ENCODE measurements around the gene VPS35L.

The VPS35L gene

DNA sequence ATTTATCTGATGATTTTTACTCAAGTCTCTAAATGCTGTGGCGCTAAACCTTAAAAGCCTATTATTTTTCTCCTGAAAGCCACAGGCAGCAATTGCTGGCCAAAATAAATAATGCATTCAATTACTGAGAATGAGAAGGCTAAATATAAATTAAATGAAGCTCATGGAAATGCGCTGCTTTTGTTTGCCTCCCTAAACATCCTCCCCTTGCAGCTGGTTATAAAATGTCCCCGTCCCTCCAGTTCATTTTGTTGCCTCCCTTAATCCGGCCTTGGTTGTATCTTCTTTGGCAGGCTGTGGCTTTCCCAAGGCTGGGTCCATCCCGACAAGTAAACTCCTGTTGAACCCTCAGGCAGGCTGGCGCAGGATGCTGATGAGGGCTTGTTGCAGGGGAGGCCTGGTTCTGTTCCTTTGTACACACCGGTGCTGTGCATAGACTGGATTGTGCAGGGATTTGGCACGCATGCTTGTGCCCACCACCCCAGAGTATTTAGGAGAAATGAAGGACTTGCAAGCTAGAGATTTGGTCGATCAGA lies 99.8 kb downstream of the VPS35L start:
- H3K4me3 ChIP-seq (ENCODE audit: low read length) = no peak overlapping the region
- no peaks in the 10 kb centered on the region for H3K9me3 ChIP-seq (ENCODE audit: control insufficient read depth, insufficient read depth, low read length)
- H3K36me3 ChIP-seq (ENCODE audit: control insufficient read depth, low read length) = no peaks in the 10 kb centered on the region; the same call in 1 of the 2 replicates
- H3K27me3 ChIP-seq (ENCODE audit: control insufficient read depth, low read length) = no peaks in the 10 kb centered on the region
- H3K27ac ChIP-seq (ENCODE audit: low read depth, low read length) = no peak overlapping the region
- H3K79me2 ChIP-seq (ENCODE audit: control insufficient read depth, low read length) = no peaks in the 10 kb centered on the region
- H3K4me1 ChIP-seq (ENCODE audit: control insufficient read depth, low read length) = no peaks in the 10 kb centered on the region
- no peak overlapping the region for H3K4me2 ChIP-seq (ENCODE audit: low read length)
- H3F3A ChIP-seq (ENCODE audit: control insufficient read depth, insufficient read depth) = no peaks in the 10 kb centered on the region
- H3K9me2 ChIP-seq (replicated peaks; ENCODE audit: control insufficient read depth, low read length) = no peaks in the 10 kb centered on the region
- no peaks in the 10 kb centered on the region for H4K20me1 ChIP-seq (ENCODE audit: control insufficient read depth, insufficient read depth, low read depth, low read length)
- TF ChIP-seq, protein P1, sequence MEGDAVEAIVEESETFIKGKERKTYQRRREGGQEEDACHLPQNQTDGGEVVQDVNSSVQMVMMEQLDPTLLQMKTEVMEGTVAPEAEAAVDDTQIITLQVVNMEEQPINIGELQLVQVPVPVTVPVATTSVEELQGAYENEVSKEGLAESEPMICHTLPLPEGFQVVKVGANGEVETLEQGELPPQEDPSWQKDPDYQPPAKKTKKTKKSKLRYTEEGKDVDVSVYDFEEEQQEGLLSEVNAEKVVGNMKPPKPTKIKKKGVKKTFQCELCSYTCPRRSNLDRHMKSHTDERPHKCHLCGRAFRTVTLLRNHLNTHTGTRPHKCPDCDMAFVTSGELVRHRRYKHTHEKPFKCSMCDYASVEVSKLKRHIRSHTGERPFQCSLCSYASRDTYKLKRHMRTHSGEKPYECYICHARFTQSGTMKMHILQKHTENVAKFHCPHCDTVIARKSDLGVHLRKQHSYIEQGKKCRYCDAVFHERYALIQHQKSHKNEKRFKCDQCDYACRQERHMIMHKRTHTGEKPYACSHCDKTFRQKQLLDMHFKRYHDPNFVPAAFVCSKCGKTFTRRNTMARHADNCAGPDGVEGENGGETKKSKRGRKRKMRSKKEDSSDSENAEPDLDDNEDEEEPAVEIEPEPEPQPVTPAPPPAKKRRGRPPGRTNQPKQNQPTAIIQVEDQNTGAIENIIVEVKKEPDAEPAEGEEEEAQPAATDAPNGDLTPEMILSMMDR (IDR thresholded peaks at IDR 0.05; ENCODE audit: low read depth, low read length, poor library complexity, severe bottlenecking) = no peak
- no peak for TF ChIP-seq EZH2phosphoT487 (IDR thresholded peaks at IDR 0.05; ENCODE audit: borderline replicate concordance, low read length)

DNA sequence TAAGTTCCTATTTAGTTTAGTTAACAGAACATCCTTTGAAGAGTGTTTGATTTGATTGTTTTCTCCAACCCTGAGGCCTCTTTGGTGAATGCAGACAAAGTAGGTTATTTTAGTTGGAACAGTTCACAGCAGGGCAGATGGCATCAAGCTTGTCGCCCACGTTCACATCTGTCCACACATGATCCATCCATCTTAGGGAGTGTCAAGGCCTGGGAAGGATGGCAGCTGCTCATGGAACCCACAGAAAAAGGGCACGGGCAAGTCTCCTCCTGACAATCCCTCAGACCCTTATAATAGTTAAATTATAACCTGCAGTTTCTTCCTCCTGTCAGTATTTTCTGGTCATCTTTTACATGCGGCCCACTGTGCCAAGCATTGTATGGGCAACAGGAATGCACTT lies 102.3 kb downstream of the VPS35L start:
- Histone ChIP-seq H3F3A (ENCODE audit: control insufficient read depth, insufficient read depth) (no peaks in the 10 kb centered on the region), H3K9me2 (replicated peaks; ENCODE audit: control insufficient read depth, low read length) (no peaks in the 10 kb centered on the region), H3K79me2 (ENCODE audit: control insufficient read depth, low read length) (no peaks in the 10 kb centered on the region), H3K4me3 (ENCODE audit: low read length) (no peak overlapping the region), H3K27ac (ENCODE audit: low read depth, low read length) (no peak overlapping the region), H3K4me2 (ENCODE audit: low read length) (no peak overlapping the region), H3K4me1 (ENCODE audit: control insufficient read depth, low read length) (no peaks in the 10 kb centered on the region), H3K9me3 (ENCODE audit: control insufficient read depth, insufficient read depth, low read length) (no peaks in the 10 kb centered on the region), H3K27me3 (ENCODE audit: control insufficient read depth, low read length) (no peaks in the 10 kb centered on the region), H4K20me1 (ENCODE audit: control insufficient read depth, insufficient read depth, low read depth, low read length) (no peaks in the 10 kb centered on the region), H3K36me3 (ENCODE audit: control insufficient read depth, low read length) (no peaks in the 10 kb centered on the region; the same call in 1 of the 2 replicates)
- TF ChIP-seq, protein P1 (IDR thresholded peaks at IDR 0.05; ENCODE audit: low read depth, low read length, poor library complexity, severe bottlenecking) = no peak
- no peak for TF ChIP-seq EZH2phosphoT487 (IDR thresholded peaks at IDR 0.05; ENCODE audit: borderline replicate concordance, low read length)

DNA sequence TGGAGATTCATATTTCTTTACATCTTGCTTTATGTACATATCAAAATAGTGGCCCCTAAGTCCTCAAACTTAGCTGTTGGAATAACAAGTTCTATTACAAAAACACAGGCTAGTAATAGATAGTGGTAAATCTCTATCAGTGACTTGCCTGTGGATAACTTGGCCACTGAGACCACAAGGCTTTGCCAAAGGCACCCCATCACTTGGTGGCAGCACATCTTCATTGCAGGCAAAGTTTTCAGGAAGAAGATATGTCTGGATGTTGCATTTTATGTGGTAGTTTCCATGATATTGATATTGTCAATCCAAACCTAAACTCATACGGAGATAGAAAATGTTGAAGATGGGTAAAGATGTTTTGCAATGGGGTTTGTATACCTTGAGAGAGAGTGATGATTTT lies 104.1 kb downstream of the VPS35L start:
- TF ChIP-seq EZH2phosphoT487 (IDR thresholded peaks at IDR 0.05; ENCODE audit: borderline replicate concordance, low read length) = no peak
- TF ChIP-seq, protein P1 (IDR thresholded peaks at IDR 0.05; ENCODE audit: low read depth, low read length, poor library complexity, severe bottlenecking) = no peak
- no peak overlapping the region for H3K27ac ChIP-seq (ENCODE audit: low read depth, low read length)
- no peak overlapping the region for H3K4me2 ChIP-seq (ENCODE audit: low read length)
- no peaks in the 10 kb centered on the region for H3K27me3 ChIP-seq (ENCODE audit: control insufficient read depth, low read length)
- no peaks in the 10 kb centered on the region for H4K20me1 ChIP-seq (ENCODE audit: control insufficient read depth, insufficient read depth, low read depth, low read length)
- no peak overlapping the region for H3K4me3 ChIP-seq (ENCODE audit: low read length)
- H3K9me3 ChIP-seq (ENCODE audit: control insufficient read depth, insufficient read depth, low read length) = no peaks in the 10 kb centered on the region
- no peaks in the 10 kb centered on the region for H3K9me2 ChIP-seq (replicated peaks; ENCODE audit: control insufficient read depth, low read length)
- no peaks in the 10 kb centered on the region for H3K36me3 ChIP-seq (ENCODE audit: control insufficient read depth, low read length)
- H3K79me2 ChIP-seq (ENCODE audit: control insufficient read depth, low read length) = no peaks in the 10 kb centered on the region
- H3K4me1 ChIP-seq (ENCODE audit: control insufficient read depth, low read length) = no peaks in the 10 kb centered on the region
- no peaks in the 10 kb centered on the region for H3F3A ChIP-seq (ENCODE audit: control insufficient read depth, insufficient read depth)

Measured in DOHH2 (cell line).